CD14-positive monocyte (primary cell): ENCODE results near the gene SPATA16. TPM values are rescaled to one million over a fixed set of nuclear protein-coding genes. Genes with fewer than 3 reads are reported as not detected.

Experiments used
- DNase-seq, 3 donors: peaks; one replicate each; pipeline ENCODE4 v3.0.0-alpha.2; 2011 to 2022
- H2AFZ ChIP-seq: 2 replicates; pipeline ENCODE4 v1.6.0; 2012; ENCODE audit warnings: mild to moderate bottlenecking, low read depth, low read length, inconsistent platforms; ENCODE audit not compliant: insufficient read depth, poor library complexity, severe bottlenecking
- H3K27ac ChIP-seq, 2 donors: 1 replicate in 1 of 2; 2 replicates in 1 of 2; pipeline ENCODE4 v1.5.1; 2012 to 2013; ENCODE audit warnings: low read length in 2 of 2, control low read depth in 1 of 2, inconsistent platforms in 1 of 2, low read depth in 1 of 2, mild to moderate bottlenecking in 1 of 2
- H3K27me3 ChIP-seq, 2 donors: one replicate each; pipeline versions ENCODE4 v1.6.0 to v1.6.1; 2011 to 2013; ENCODE audit warnings: low read length in 2 of 2; ENCODE audit not compliant: control insufficient read depth in 2 of 2, insufficient read depth in 2 of 2
- H3K36me3 ChIP-seq, 2 donors: replicated peaks in 1 of 2; 1 replicate in 1 of 2; 2 replicates in 1 of 2; pipeline versions ENCODE4 v1.5.1 to v1.6.1; 2012 to 2013; ENCODE audit warnings: low read length in 2 of 2, control low read depth in 1 of 2, inconsistent platforms in 1 of 2, mild to moderate bottlenecking in 1 of 2; ENCODE audit not compliant: insufficient read depth in 2 of 2, control insufficient read depth in 1 of 2
- H3K4me1 ChIP-seq, 2 donors: 1 replicate in 1 of 2; 2 replicates in 1 of 2; pipeline versions ENCODE4 v1.5.1 to v1.6.1; 2012 to 2013; ENCODE audit warnings: low read length in 2 of 2, control low read depth in 1 of 2, inconsistent platforms in 1 of 2, mild to moderate bottlenecking in 1 of 2, moderate library complexity in 1 of 2; ENCODE audit not compliant: insufficient read depth in 2 of 2, control insufficient read depth in 1 of 2
- H3K4me2 ChIP-seq: replicated peaks from 2 replicates; pipeline ENCODE3; 2012; ENCODE audit warnings: low read length, moderate library complexity, mild to moderate bottlenecking; ENCODE audit not compliant: poor library complexity, severe bottlenecking; ENCODE audit errors: extremely low read depth
- H3K4me3 ChIP-seq, 3 experiments: fragments of 200-600 bp in 1 of 3; sonication (generic) in 1 of 3; replicated peaks in 1 of 3; 1 replicate in 2 of 3; 2 replicates in 1 of 3; pipeline ENCODE4 v1.5.1; 2011 to 2013; ENCODE audit warnings: low read length in 3 of 3, mild to moderate bottlenecking in 3 of 3, control low read depth in 2 of 3, low read depth in 2 of 3, inconsistent platforms in 1 of 3, moderate library complexity in 1 of 3
- H3K79me2 ChIP-seq: 2 replicates; pipeline ENCODE4 v1.6.0; 2012; ENCODE audit warnings: mild to moderate bottlenecking, control low read depth, inconsistent platforms, low read length, moderate library complexity; ENCODE audit not compliant: insufficient read depth
- H3K9ac ChIP-seq: 2 replicates; pipeline ENCODE4 v1.6.0; 2017; ENCODE audit warnings: low read length, mild to moderate bottlenecking; ENCODE audit not compliant: insufficient read depth, poor library complexity, severe bottlenecking
- H3K9me3 ChIP-seq, 2 donors: replicated peaks in 1 of 2; 1 replicate in 1 of 2; 2 replicates in 1 of 2; pipeline versions ENCODE4 v1.5.1 to v1.6.1; 2012 to 2013; ENCODE audit warnings: low read length in 2 of 2, control low read depth in 1 of 2; ENCODE audit not compliant: control insufficient read depth in 1 of 2, insufficient read depth in 1 of 2
- H4K20me1 ChIP-seq: 2 replicates; pipeline ENCODE4 v1.6.0; 2012; ENCODE audit warnings: mild to moderate bottlenecking, low read length, control low read depth, moderate library complexity; ENCODE audit not compliant: insufficient read depth
- H3K27ac Mint-ChIP-seq, 7 donors: one replicate each; pipeline ENCODE4 v1.8.0; 2020; ENCODE audit warnings: mild to moderate bottlenecking in 7 of 7, mixed read lengths in 7 of 7, moderate library complexity in 6 of 7, inconsistent platforms in 2 of 7
- H3K27me3 Mint-ChIP-seq, 3 donors: one replicate each; pipeline ENCODE4 v1.8.0; 2021 to 2022; ENCODE audit warnings: low read depth in 3 of 3, mild to moderate bottlenecking in 3 of 3, mixed read lengths in 3 of 3, moderate library complexity in 3 of 3, inconsistent platforms in 1 of 3
- H3K36me3 Mint-ChIP-seq, 2 donors: one replicate each; pipeline ENCODE4 v1.8.0; 2020; ENCODE audit warnings: mixed read lengths in 2 of 2, inconsistent platforms in 1 of 2, mild to moderate bottlenecking in 1 of 2
- H3K4me1 Mint-ChIP-seq: one replicate; pipeline ENCODE4 v1.8.0; 2020; ENCODE audit warnings: mild to moderate bottlenecking, mixed read lengths
- H3K4me3 Mint-ChIP-seq, 2 donors: one replicate each; pipeline ENCODE4 v1.8.0; 2020; ENCODE audit warnings: mild to moderate bottlenecking in 2 of 2, mixed read lengths in 2 of 2, moderate library complexity in 1 of 2
- H3K9me3 Mint-ChIP-seq, 7 donors: one replicate each; pipeline ENCODE4 v1.8.0; 2020 to 2022; ENCODE audit warnings: mixed read lengths in 7 of 7, mild to moderate bottlenecking in 6 of 7, moderate library complexity in 6 of 7, inconsistent platforms in 2 of 7
- CTCF ChIP-seq: fragments of 200-600 bp; IDR thresholded peaks from one replicate; pipeline ENCODE4 v1.8.0; 2022; ENCODE audit warnings: antibody characterized with exemption, mild to moderate bottlenecking
- WGBS: methylation state at CpG from one replicate; pipeline ENCODE4 v1.1.5; 2013; ENCODE audit warnings: missing lambda C conversion rate; ENCODE audit not compliant: insufficient coverage; 5-methylcytosine and 5-hydroxymethylcytosine counted together
- intact Hi-C, 2 donors: fragments of 100-400 bp; cut with micrococcal nuclease; formaldehyde crosslinking; loops; one replicate each; pipeline versions ENCODE4 v1.15.0 to v1.15.1; 2023
- polyA plus RNA-seq, 3 donors: library from polyadenylated mRNA; depleted of rRNA in 1 of 3; unstranded in 2 of 3; stranded (reverse) in 1 of 3; fragments of 300-500 nt in 2 of 3; fragments of >200 nt in 1 of 3; fragmentation: Illumina TruSeq in 2 of 3; gene quantifications; 1 replicate in 2 of 3; 2 replicates in 1 of 3; pipeline ENCODE4 v1.2.3, GENCODE V29; 2012 to 2021

Gene SPATA16
- polyA plus RNA-seq, 3 donors, result not detected

DNA sequence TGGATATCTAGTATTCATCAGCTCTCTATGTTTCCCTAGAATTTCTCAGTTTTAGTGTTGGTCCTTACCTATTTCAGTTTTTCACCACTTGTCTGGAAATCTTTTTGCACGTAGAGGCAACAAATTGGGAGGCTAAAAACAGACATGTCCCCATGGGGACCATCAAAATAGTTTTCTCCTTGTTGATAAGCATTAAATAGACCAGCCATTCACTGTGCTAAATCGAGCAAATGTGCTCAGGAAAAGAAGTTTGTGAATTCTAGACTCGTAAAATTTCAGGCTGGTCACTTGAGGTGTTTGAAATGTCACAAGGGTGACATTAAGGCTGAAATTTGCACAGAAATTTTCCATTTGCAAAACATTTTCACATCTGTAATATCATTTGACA, 102.6 kb downstream of the SPATA16 start:
- Histone ChIP-seq H2AFZ (no peak overlapping the region), H3K4me1 (no peaks in the 10 kb centered on the region), H3K79me2 (no peaks in the 10 kb centered on the region), H3K36me3 (no peaks in the 10 kb centered on the region), H3K27me3 (no peaks in the 10 kb centered on the region), H3K9me3 (no peaks in the 10 kb centered on the region), H4K20me1 (no peaks in the 10 kb centered on the region), H3K4me2 (no peak overlapping the region), H3K4me3 (no peak overlapping the region), H3K9ac (no peak overlapping the region), H3K27ac (no peak overlapping the region)
- no CpG with 5 or more reads among the region's 3 CpGs for WGBS
- Mint-ChIP-seq H3K36me3 (no peaks in the 10 kb centered on the region), H3K4me3 (no peak overlapping the region), H3K27me3 (no peaks in the 10 kb centered on the region), H3K9me3 (no peaks in the 10 kb centered on the region), H3K4me1 (no peaks in the 10 kb centered on the region), H3K27ac (no peak overlapping the region)
- TF ChIP-seq CTCF, result no peak
- intact Hi-C loops, result no loop called here
- no peak for DNase-seq

DNA sequence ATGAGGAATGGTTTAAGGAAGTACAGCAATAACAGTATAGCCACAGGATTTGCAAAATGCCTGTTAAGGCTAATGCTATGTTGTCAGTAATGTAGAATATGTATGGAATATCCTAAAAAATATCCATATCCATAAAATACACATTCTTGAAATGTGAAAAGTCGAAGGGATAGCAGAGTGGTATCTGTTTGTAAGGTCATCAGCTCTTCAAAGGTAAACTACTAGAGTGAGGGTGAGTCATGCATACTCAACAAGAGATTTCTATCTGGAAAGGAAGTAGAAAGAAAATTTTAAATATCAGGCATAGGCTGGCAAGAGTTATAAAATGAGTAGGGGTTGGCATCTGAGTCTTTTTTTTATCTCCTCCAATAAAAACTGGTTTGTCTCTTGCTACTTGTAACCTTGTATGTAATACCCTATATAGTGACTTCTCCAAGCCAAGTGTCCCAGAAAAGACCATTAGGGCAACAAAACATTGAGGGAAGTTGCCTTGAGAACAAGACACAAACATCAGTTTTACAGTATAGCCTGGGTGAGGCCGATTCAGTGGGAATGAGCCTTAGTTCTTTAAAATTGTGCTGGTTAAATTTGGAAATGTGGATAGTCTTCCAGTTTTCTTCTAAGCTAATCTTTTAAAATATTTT, 103.1 kb downstream of the SPATA16 start:
- Mint-ChIP-seq H3K27me3 (no peaks in the 10 kb centered on the region), H3K27ac (no peak overlapping the region), H3K36me3 (no peaks in the 10 kb centered on the region), H3K9me3 (no peaks in the 10 kb centered on the region), H3K4me1 (no peaks in the 10 kb centered on the region), H3K4me3 (no peak overlapping the region)
- Histone ChIP-seq H2AFZ (no peak overlapping the region), H3K9me3 (no peaks in the 10 kb centered on the region), H3K27me3 (no peaks in the 10 kb centered on the region), H3K4me2 (no peak overlapping the region), H3K9ac (no peak overlapping the region), H4K20me1 (no peaks in the 10 kb centered on the region), H3K36me3 (no peaks in the 10 kb centered on the region), H3K4me1 (no peaks in the 10 kb centered on the region), H3K4me3 (no peak overlapping the region), H3K79me2 (no peaks in the 10 kb centered on the region), H3K27ac (no peak overlapping the region)
- no peak for DNase-seq
- intact Hi-C loops, result no loop called here
- TF ChIP-seq CTCF, result no peak
- no CpG with 5 or more reads among the region's 2 CpGs for WGBS
